HEK293 (cell line): Measurements from ENCODE around the gene NME3.

Source experiments
- BCL11A ChIP-seq: fragments of 450-650 bp; formaldehyde crosslinking; IDR thresholded peaks from 2 replicates; pipeline ENCODE4 v1.5.1; 2016; ENCODE audit warnings: low read depth, missing biosample characterization, missing genetic modification characterization
- FEZF1 ChIP-seq: fragments of 450-650 bp; formaldehyde crosslinking; IDR thresholded peaks from 2 replicates; pipeline ENCODE4 v1.5.1; 2016; ENCODE audit warnings: missing biosample characterization, missing genetic modification characterization
- GLI2 ChIP-seq: fragments of 450-650 bp; formaldehyde crosslinking; IDR thresholded peaks from 2 replicates; pipeline ENCODE4; 2017; ENCODE audit warnings: missing biosample characterization, missing genetic modification characterization, low read depth, borderline replicate concordance
- GLIS2 ChIP-seq: fragments of 450-650 bp; formaldehyde crosslinking; IDR thresholded peaks from 2 replicates; pipeline ENCODE4 v1.5.1; 2016; ENCODE audit warnings: missing biosample characterization, missing genetic modification characterization
- HOXA7 ChIP-seq: sonication (generic); formaldehyde crosslinking; IDR thresholded peaks from 2 replicates; pipeline ENCODE4 v1.8.1; 2022; ENCODE audit warnings: missing genetic modification reagents, borderline replicate concordance
- IKZF3 ChIP-seq: fragments of 450-650 bp; IDR thresholded peaks from 2 replicates; pipeline ENCODE4 v1.5.0; 2018; ENCODE audit warnings: missing biosample characterization, mild to moderate bottlenecking, missing genetic modification characterization, moderate library complexity
- SCRT1 ChIP-seq: fragments of 450-650 bp; formaldehyde crosslinking; IDR thresholded peaks from 2 replicates; pipeline ENCODE4 v1.5.1; 2016; ENCODE audit warnings: missing biosample characterization, missing genetic modification characterization, borderline replicate concordance
- ZBTB20 ChIP-seq: fragments of 450-650 bp; formaldehyde crosslinking; IDR thresholded peaks from 2 replicates; pipeline ENCODE4 v1.5.1; 2016; ENCODE audit warnings: missing biosample characterization, missing genetic modification characterization
- ZBTB21 ChIP-seq: fragments of 450-650 bp; formaldehyde crosslinking; IDR thresholded peaks from 2 replicates; pipeline ENCODE4 v1.5.1; 2017; ENCODE audit warnings: missing biosample characterization, missing genetic modification characterization
- ZNF138 ChIP-seq: fragments of 450-650 bp; formaldehyde crosslinking; IDR thresholded peaks from 2 replicates; pipeline ENCODE4 v1.5.1; 2016; ENCODE audit warnings: missing biosample characterization, missing genetic modification characterization, borderline replicate concordance
- ZNF175 ChIP-seq: fragments of 450-650 bp; formaldehyde crosslinking; IDR thresholded peaks from 2 replicates; pipeline ENCODE4 v1.5.1; 2016; ENCODE audit warnings: missing biosample characterization, missing genetic modification characterization
- ZNF19 ChIP-seq: fragments of 450-650 bp; formaldehyde crosslinking; IDR thresholded peaks from 2 replicates; pipeline ENCODE4; 2016; ENCODE audit warnings: missing biosample characterization, missing genetic modification characterization, low read depth
- ZNF2 ChIP-seq: fragments of 450-650 bp; formaldehyde crosslinking; IDR thresholded peaks from 2 replicates; pipeline ENCODE4 v1.5.1; 2016; ENCODE audit warnings: missing biosample characterization, missing genetic modification characterization
- ZNF24 ChIP-seq: fragments of 450-650 bp; formaldehyde crosslinking; IDR thresholded peaks from 2 replicates; pipeline ENCODE4 v1.5.1; 2016; ENCODE audit warnings: missing biosample characterization, missing genetic modification characterization
- ZNF311 ChIP-seq: fragments of 450-650 bp; formaldehyde crosslinking; IDR thresholded peaks from 2 replicates; pipeline ENCODE4 v1.5.1; 2017; ENCODE audit warnings: missing biosample characterization, missing genetic modification characterization, borderline replicate concordance
- ZNF350 ChIP-seq: fragments of 450-650 bp; formaldehyde crosslinking; IDR thresholded peaks from 2 replicates; pipeline ENCODE4 v1.5.0; 2017; ENCODE audit warnings: missing biosample characterization, mild to moderate bottlenecking, missing genetic modification characterization
- ZNF37A ChIP-seq: fragments of 450-650 bp; IDR thresholded peaks from 2 replicates; pipeline ENCODE4 v1.5.1; 2018; ENCODE audit warnings: missing biosample characterization, missing genetic modification characterization
- ZNF426 ChIP-seq: fragments of 450-650 bp; formaldehyde crosslinking; IDR thresholded peaks from 2 replicates; pipeline ENCODE4 v1.5.1; 2017; ENCODE audit warnings: missing biosample characterization, missing genetic modification characterization, mild to moderate bottlenecking, inconsistent platforms, moderate library complexity
- ZNF433 ChIP-seq: fragments of 450-650 bp; formaldehyde crosslinking; IDR thresholded peaks from 2 replicates; pipeline ENCODE4 v1.5.1; 2016; ENCODE audit warnings: missing biosample characterization, missing genetic modification characterization, low read depth
- ZNF521 ChIP-seq: fragments of 450-650 bp; formaldehyde crosslinking; IDR thresholded peaks from 2 replicates; pipeline ENCODE4 v1.5.1; 2017; ENCODE audit warnings: missing biosample characterization, mild to moderate bottlenecking, missing genetic modification characterization
- ZNF626 ChIP-seq: fragments of 450-650 bp; sonication (Bioruptor Pico); formaldehyde crosslinking; IDR thresholded peaks from 2 replicates; pipeline ENCODE4 v1.5.1; 2018; ENCODE audit warnings: missing biosample characterization, missing genetic modification characterization, inconsistent platforms
- ZNF777 ChIP-seq: fragments of 450-650 bp; formaldehyde crosslinking; IDR thresholded peaks from 2 replicates; pipeline ENCODE4 v1.5.1; 2017; ENCODE audit warnings: missing biosample characterization, missing genetic modification characterization, borderline replicate concordance
- ZNF785 ChIP-seq: fragments of 450-650 bp; formaldehyde crosslinking; IDR thresholded peaks from 2 replicates; pipeline ENCODE4 v1.5.1; 2016; ENCODE audit warnings: missing biosample characterization, missing genetic modification characterization
- ZSCAN23 ChIP-seq: fragments of 450-650 bp; formaldehyde crosslinking; IDR thresholded peaks from 2 replicates; pipeline ENCODE4 v1.5.1; 2016; ENCODE audit warnings: missing biosample characterization, missing genetic modification characterization
- TF ChIP-seq, protein P1 (sequence below): fragments of 450-650 bp; formaldehyde crosslinking; IDR thresholded peaks from 2 replicates; pipeline ENCODE4; 2016; ENCODE audit warnings: missing biosample characterization, missing genetic modification characterization
- TF ChIP-seq, protein P2 (sequence below): fragments of 450-650 bp; formaldehyde crosslinking; IDR thresholded peaks from 2 replicates; pipeline ENCODE4 v1.5.1; 2017; ENCODE audit warnings: missing biosample characterization, mild to moderate bottlenecking, missing genetic modification characterization, moderate library complexity
- TF ChIP-seq, protein P3 (sequence below): fragments of 450-650 bp; formaldehyde crosslinking; IDR thresholded peaks from 2 replicates; pipeline ENCODE4 v1.5.1; 2016; ENCODE audit warnings: missing biosample characterization, missing genetic modification characterization
- TF ChIP-seq, protein P4 (sequence below): fragments of 450-650 bp; formaldehyde crosslinking; IDR thresholded peaks from 2 replicates; pipeline ENCODE4 v1.5.1; 2016; ENCODE audit warnings: missing biosample characterization, missing genetic modification characterization, low read depth
- TF ChIP-seq, protein P5 (sequence below): fragments of 450-650 bp; formaldehyde crosslinking; IDR thresholded peaks from 2 replicates; pipeline ENCODE4 v1.5.1; 2016; ENCODE audit warnings: missing biosample characterization, missing genetic modification characterization, borderline replicate concordance

NME3 gene

DNA sequence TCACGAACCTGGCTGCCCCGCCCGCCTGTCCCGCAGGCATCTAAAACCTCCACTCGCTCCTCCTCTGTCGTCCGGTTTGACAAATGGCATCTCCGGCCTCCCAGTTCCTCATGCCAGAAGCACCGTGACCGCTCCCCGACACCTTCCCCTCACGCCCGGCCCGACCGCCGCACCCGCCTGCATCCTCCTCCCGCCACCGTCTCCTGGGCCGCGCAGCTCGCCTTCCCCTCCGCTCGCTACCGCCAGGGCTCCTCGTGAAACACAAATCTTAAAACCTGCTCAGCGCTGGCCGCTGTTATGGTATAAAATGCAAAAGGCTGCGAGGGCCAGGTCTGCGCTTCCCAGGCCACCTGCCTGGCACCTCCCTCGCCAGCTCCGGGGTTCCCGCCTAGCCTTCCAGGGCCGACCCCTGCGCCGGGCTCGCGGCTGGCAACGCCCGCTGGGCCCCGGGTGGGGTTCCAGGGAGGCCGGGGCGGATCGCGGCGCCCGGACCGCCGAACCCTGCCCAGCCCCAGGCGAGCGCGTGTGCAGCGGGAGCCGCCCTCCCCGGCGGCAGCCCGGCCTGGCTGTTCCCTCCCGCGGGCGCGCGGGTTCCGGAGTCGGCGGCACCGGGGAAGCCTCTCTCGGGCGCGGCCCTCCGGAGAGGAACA, 10.5 kb upstream of the NME3 start (continued):
- TF ChIP-seq ZNF138 (no peak), HOXA7 (CRISPR knock-in tag) (no peak), ZNF175 (tag by site-specific recombination) (no peak), GLIS2 (tag by site-specific recombination) (peak; percentile 33; the same call in 1 of the 2 replicates), ZNF24 (tag by site-specific recombination) (no peak), ZNF311 (tag by site-specific recombination) (no peak), BCL11A (tag by site-specific recombination) (no peak), FEZF1 (tag by site-specific recombination) (no peak), ZNF521 (tag by site-specific recombination) (no peak), GLI2 (tag by site-specific recombination) (no peak), ZBTB21 (tag by site-specific recombination) (no peak), ZNF433 (tag by site-specific recombination) (no peak), ZNF2 (tag by site-specific recombination) (peak; percentile 58; the same call in 1 of the 2 replicates), ZNF785 (tag by site-specific recombination) (no peak), ZNF626 (tag by site-specific recombination) (no peak), ZBTB20 (tag by site-specific recombination) (peak; percentile 90), ZSCAN23 (tag by site-specific recombination) (no peak), SCRT1 (tag by site-specific recombination) (no peak), ZNF37A (tag by site-specific recombination) (no peak), ZNF426 (tag by site-specific recombination) (no peak), ZNF19 (tag by site-specific recombination) (no peak), ZNF777 (no peak), ZNF350 (tag by site-specific recombination) (no peak), IKZF3 (tag by site-specific recombination) (no peak)
- TF ChIP-seq, protein P1, sequence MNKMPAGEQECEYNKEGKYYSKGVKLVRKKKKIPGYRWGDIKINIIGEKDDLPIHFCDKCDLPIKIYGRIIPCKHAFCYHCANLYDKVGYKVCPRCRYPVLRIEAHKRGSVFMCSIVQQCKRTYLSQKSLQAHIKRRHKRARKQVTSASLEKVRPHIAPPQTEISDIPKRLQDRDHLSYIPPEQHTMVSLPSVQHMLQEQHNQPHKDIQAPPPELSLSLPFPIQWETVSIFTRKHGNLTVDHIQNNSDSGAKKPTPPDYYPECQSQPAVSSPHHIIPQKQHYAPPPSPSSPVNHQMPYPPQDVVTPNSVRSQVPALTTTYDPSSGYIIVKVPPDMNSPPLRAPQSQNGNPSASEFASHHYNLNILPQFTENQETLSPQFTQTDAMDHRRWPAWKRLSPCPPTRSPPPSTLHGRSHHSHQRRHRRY (tag by site-specific recombination): no peak
- TF ChIP-seq, protein P2, sequence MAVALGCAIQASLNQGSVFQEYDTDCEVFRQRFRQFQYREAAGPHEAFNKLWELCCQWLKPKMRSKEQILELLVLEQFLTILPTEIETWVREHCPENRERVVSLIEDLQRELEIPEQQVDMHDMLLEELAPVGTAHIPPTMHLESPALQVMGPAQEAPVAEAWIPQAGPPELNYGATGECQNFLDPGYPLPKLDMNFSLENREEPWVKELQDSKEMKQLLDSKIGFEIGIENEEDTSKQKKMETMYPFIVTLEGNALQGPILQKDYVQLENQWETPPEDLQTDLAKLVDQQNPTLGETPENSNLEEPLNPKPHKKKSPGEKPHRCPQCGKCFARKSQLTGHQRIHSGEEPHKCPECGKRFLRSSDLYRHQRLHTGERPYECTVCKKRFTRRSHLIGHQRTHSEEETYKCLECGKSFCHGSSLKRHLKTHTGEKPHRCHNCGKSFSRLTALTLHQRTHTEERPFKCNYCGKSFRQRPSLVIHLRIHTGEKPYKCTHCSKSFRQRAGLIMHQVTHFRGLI (tag by site-specific recombination): no peak
- TF ChIP-seq, protein P3, sequence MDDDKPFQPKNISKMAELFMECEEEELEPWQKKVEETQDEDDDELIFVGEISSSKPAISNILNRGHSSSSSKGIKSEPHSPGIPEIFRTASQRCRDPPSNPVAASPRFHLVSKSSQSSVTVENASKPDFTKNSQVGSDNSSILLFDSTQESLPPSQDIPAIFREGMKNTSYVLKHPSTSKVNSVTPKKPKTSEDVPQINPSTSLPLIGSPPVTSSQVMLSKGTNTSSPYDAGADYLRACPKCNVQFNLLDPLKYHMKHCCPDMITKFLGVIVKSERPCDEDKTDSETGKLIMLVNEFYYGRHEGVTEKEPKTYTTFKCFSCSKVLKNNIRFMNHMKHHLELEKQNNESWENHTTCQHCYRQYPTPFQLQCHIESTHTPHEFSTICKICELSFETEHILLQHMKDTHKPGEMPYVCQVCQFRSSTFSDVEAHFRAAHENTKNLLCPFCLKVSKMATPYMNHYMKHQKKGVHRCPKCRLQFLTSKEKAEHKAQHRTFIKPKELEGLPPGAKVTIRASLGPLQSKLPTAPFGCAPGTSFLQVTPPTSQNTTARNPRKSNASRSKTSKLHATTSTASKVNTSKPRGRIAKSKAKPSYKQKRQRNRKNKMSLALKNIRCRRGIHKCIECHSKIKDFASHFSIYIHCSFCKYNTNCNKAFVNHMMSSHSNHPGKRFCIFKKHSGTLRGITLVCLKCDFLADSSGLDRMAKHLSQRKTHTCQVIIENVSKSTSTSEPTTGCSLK (tag by site-specific recombination): no peak
- TF ChIP-seq, protein P4, sequence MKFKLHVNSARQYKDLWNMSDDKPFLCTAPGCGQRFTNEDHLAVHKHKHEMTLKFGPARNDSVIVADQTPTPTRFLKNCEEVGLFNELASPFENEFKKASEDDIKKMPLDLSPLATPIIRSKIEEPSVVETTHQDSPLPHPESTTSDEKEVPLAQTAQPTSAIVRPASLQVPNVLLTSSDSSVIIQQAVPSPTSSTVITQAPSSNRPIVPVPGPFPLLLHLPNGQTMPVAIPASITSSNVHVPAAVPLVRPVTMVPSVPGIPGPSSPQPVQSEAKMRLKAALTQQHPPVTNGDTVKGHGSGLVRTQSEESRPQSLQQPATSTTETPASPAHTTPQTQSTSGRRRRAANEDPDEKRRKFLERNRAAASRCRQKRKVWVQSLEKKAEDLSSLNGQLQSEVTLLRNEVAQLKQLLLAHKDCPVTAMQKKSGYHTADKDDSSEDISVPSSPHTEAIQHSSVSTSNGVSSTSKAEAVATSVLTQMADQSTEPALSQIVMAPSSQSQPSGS (tag by site-specific recombination): no peak
- TF ChIP-seq, protein P5, sequence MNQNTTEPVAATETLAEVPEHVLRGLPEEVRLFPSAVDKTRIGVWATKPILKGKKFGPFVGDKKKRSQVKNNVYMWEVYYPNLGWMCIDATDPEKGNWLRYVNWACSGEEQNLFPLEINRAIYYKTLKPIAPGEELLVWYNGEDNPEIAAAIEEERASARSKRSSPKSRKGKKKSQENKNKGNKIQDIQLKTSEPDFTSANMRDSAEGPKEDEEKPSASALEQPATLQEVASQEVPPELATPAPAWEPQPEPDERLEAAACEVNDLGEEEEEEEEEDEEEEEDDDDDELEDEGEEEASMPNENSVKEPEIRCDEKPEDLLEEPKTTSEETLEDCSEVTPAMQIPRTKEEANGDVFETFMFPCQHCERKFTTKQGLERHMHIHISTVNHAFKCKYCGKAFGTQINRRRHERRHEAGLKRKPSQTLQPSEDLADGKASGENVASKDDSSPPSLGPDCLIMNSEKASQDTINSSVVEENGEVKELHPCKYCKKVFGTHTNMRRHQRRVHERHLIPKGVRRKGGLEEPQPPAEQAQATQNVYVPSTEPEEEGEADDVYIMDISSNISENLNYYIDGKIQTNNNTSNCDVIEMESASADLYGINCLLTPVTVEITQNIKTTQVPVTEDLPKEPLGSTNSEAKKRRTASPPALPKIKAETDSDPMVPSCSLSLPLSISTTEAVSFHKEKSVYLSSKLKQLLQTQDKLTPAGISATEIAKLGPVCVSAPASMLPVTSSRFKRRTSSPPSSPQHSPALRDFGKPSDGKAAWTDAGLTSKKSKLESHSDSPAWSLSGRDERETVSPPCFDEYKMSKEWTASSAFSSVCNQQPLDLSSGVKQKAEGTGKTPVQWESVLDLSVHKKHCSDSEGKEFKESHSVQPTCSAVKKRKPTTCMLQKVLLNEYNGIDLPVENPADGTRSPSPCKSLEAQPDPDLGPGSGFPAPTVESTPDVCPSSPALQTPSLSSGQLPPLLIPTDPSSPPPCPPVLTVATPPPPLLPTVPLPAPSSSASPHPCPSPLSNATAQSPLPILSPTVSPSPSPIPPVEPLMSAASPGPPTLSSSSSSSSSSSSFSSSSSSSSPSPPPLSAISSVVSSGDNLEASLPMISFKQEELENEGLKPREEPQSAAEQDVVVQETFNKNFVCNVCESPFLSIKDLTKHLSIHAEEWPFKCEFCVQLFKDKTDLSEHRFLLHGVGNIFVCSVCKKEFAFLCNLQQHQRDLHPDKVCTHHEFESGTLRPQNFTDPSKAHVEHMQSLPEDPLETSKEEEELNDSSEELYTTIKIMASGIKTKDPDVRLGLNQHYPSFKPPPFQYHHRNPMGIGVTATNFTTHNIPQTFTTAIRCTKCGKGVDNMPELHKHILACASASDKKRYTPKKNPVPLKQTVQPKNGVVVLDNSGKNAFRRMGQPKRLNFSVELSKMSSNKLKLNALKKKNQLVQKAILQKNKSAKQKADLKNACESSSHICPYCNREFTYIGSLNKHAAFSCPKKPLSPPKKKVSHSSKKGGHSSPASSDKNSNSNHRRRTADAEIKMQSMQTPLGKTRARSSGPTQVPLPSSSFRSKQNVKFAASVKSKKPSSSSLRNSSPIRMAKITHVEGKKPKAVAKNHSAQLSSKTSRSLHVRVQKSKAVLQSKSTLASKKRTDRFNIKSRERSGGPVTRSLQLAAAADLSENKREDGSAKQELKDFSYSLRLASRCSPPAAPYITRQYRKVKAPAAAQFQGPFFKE (tag by site-specific recombination): no peak
